GM13976 (cell line): ENCODE measurements around the gene CDH13.
A peak's percentile ranks its signal among the peaks of the same experiment; 100 is the strongest.

ENCODE experiments used
- DNase-seq: peaks from one replicate; pipeline ENCODE4 v3.0.0; 2012; ENCODE audit warnings: low spot score
- CTCF ChIP-seq: IDR thresholded peaks from 2 replicates; pipeline ENCODE4 v1.5.1; 2012; ENCODE audit warnings: borderline replicate concordance, mild to moderate bottlenecking; ENCODE audit not compliant: insufficient read depth; ENCODE audit errors: extremely low read depth, missing control alignments, control extremely low read depth
- in situ Hi-C: fragments of 300-500 bp; cut with MboI; formaldehyde crosslinking; loops from one replicate; pipeline ENCODE4 v1.12.0; 2022; ENCODE audit warnings: low sequenced_read_pairs, mixed read lengths, inconsistent platforms; ENCODE audit not compliant: unreplicated experiment

The CDH13 gene

GRCh38 chr16:83100679-83101078 is 473.9 kb downstream of the CDH13 start:
- TF ChIP-seq CTCF: no peak
- in situ Hi-C loops: no loop called here

GRCh38 chr16:83102336-83102735 is 475.6 kb downstream of the CDH13 start:
- no peak for DNase-seq
- in situ Hi-C loops: no loop called here
- TF ChIP-seq CTCF: no peak

More at GRCh38 chr16:83100679-83101078, 473.9 kb downstream of the CDH13 start:
- DNase-seq: no peak

- DNase-seq: no peak
- no peak for TF ChIP-seq CTCF
- in situ Hi-C loops: no loop called here
Observed at GRCh38 chr16:83105279-83106077, 478.7 kb downstream of the CDH13 start.

GRCh38 chr16:83109490-83110125 is 482.8 kb downstream of the CDH13 start:
- in situ Hi-C loops: no loop called here
- TF ChIP-seq CTCF: no peak
- DNase-seq: no peak

- no peak for TF ChIP-seq CTCF
- in situ Hi-C loops: no loop called here
- no peak for DNase-seq
Observed at GRCh38 chr16:83110269-83110668, 483.5 kb downstream of the CDH13 start.

- in situ Hi-C loops: no loop called here
- no peak for DNase-seq
- peak; percentile 23 for TF ChIP-seq CTCF
Observed at GRCh38 chr16:83113317-83113716, 486.5 kb downstream of the CDH13 start.
